HEK293 (cell line): ENCODE data around the gene RAF1.
A peak's percentile ranks its signal among the peaks of the same experiment; 100 is the strongest.

Experiments
- CTCF ChIA-PET: fragments of 350-600 bp; formaldehyde crosslinking; extraction: SDS; loops from one replicate; lab custom pipeline; 2021; ENCODE audit warnings: antibody characterized with exemption; lab: Yijun Ruan, JAX
- POLR2A ChIA-PET: fragments of 300-600 bp; formaldehyde crosslinking; extraction: SDS; loops from one replicate; lab custom pipeline; 2020; ENCODE audit warnings: antibody characterized with exemption, inconsistent platforms; lab: Yijun Ruan, JAX
- H3K27ac ChIP-seq: fragments of 200-500 bp; sonication (Bioruptor generic); 2 replicates; pipeline ENCODE4 v1.5.1; 2014; ENCODE audit warnings: low read depth, low read length, control low read depth, inconsistent platforms; ENCODE audit errors: extremely low read depth
- H3K36me3 ChIP-seq, 2 experiments: fragments of 200-500 bp in 1 of 2; sonication (Bioruptor generic) in 1 of 2; 1 replicate in 1 of 2; 2 replicates in 1 of 2; pipeline ENCODE4 v1.5.1; 2014 to 2017; ENCODE audit warnings: inconsistent platforms in 2 of 2, low read length in 2 of 2; ENCODE audit not compliant: control insufficient read depth in 2 of 2, insufficient read depth in 1 of 2
- H3K4me1 ChIP-seq: fragments of 200-500 bp; sonication (Bioruptor generic); 2 replicates; pipeline ENCODE4 v1.5.1; 2014; ENCODE audit warnings: mild to moderate bottlenecking, low read length, inconsistent platforms; ENCODE audit not compliant: control insufficient read depth, insufficient read depth
- H3K4me3 ChIP-seq: 2 replicates; pipeline ENCODE4 v1.5.1; 2011; ENCODE audit warnings: low read depth, mild to moderate bottlenecking, control low read depth, low read length, moderate library complexity
- H3K9me3 ChIP-seq: fragments of 200-500 bp; sonication (Bioruptor generic); 2 replicates; pipeline ENCODE4 v1.5.1; 2014; ENCODE audit warnings: low read depth, low read length, inconsistent platforms; ENCODE audit not compliant: control insufficient read depth, insufficient read depth
- KLF16 ChIP-seq: fragments of 450-650 bp; formaldehyde crosslinking; IDR thresholded peaks from 2 replicates; pipeline ENCODE4 v1.5.1; 2017; ENCODE audit warnings: missing biosample characterization, missing genetic modification characterization
- KLF8 ChIP-seq: fragments of 450-650 bp; formaldehyde crosslinking; IDR thresholded peaks from 2 replicates; pipeline ENCODE4 v1.5.1; 2016; ENCODE audit warnings: missing biosample characterization, missing genetic modification characterization
- MYNN ChIP-seq: fragments of 450-650 bp; formaldehyde crosslinking; IDR thresholded peaks from 2 replicates; pipeline ENCODE4 v1.5.1; 2016; ENCODE audit warnings: missing biosample characterization, missing genetic modification characterization, borderline replicate concordance
- OVOL3 ChIP-seq: fragments of 450-650 bp; formaldehyde crosslinking; IDR thresholded peaks from 2 replicates; pipeline ENCODE4 v1.5.1; 2016; ENCODE audit warnings: missing biosample characterization, missing genetic modification characterization
- REPIN1 ChIP-seq: fragments of 450-650 bp; formaldehyde crosslinking; IDR thresholded peaks from 2 replicates; pipeline ENCODE4 v1.5.1; 2017; ENCODE audit warnings: missing biosample characterization, missing genetic modification characterization, low read depth
- ZFHX2 ChIP-seq: fragments of 450-650 bp; formaldehyde crosslinking; conservative IDR thresholded peaks from 2 replicates; pipeline ENCODE4 v1.5.1; 2016; ENCODE audit warnings: missing biosample characterization, missing genetic modification characterization
- ZFP69B ChIP-seq: fragments of 450-650 bp; formaldehyde crosslinking; IDR thresholded peaks from 2 replicates; pipeline ENCODE4 v1.5.1; 2016; ENCODE audit warnings: missing biosample characterization, missing genetic modification characterization
- ZIC2 ChIP-seq: fragments of 450-650 bp; formaldehyde crosslinking; IDR thresholded peaks from 2 replicates; pipeline ENCODE4 v1.5.1; 2016; ENCODE audit warnings: missing biosample characterization, missing genetic modification characterization
- ZNF157 ChIP-seq: fragments of 450-650 bp; formaldehyde crosslinking; IDR thresholded peaks from 2 replicates; pipeline ENCODE4 v1.5.1; 2016; ENCODE audit warnings: missing biosample characterization, missing genetic modification characterization
- ZNF16 ChIP-seq: fragments of 450-650 bp; formaldehyde crosslinking; IDR thresholded peaks from 2 replicates; pipeline ENCODE4 v1.5.1; 2016; ENCODE audit warnings: low read depth, missing biosample characterization, missing genetic modification characterization
- ZNF174 ChIP-seq: fragments of 450-650 bp; formaldehyde crosslinking; IDR thresholded peaks from 2 replicates; pipeline ENCODE4 v1.5.0; 2017; ENCODE audit warnings: missing biosample characterization, mild to moderate bottlenecking, missing genetic modification characterization
- ZNF175 ChIP-seq: fragments of 450-650 bp; formaldehyde crosslinking; IDR thresholded peaks from 2 replicates; pipeline ENCODE4 v1.5.1; 2016; ENCODE audit warnings: missing biosample characterization, missing genetic modification characterization
- ZNF24 ChIP-seq: fragments of 450-650 bp; formaldehyde crosslinking; IDR thresholded peaks from 2 replicates; pipeline ENCODE4 v1.5.1; 2016; ENCODE audit warnings: missing biosample characterization, missing genetic modification characterization
- ZNF302 ChIP-seq: fragments of 450-650 bp; formaldehyde crosslinking; IDR thresholded peaks from 2 replicates; pipeline ENCODE4 v1.5.1; 2016; ENCODE audit warnings: missing biosample characterization, missing genetic modification characterization, low read depth
- ZNF324 ChIP-seq: fragments of 450-650 bp; formaldehyde crosslinking; IDR thresholded peaks from 2 replicates; pipeline ENCODE4 v1.5.1; 2016; ENCODE audit warnings: missing biosample characterization, missing genetic modification characterization
- ZNF366 ChIP-seq: fragments of 450-650 bp; formaldehyde crosslinking; conservative IDR thresholded peaks from 2 replicates; pipeline ENCODE4 v1.5.1; 2016; ENCODE audit warnings: missing biosample characterization, missing genetic modification characterization
- ZNF610 ChIP-seq: fragments of 450-650 bp; formaldehyde crosslinking; IDR thresholded peaks from 2 replicates; pipeline ENCODE4 v1.5.1; 2016; ENCODE audit warnings: missing biosample characterization, missing genetic modification characterization, borderline replicate concordance
- ZNF768 ChIP-seq: fragments of 450-650 bp; formaldehyde crosslinking; IDR thresholded peaks from 2 replicates; pipeline ENCODE4 v1.5.1; 2018; ENCODE audit warnings: missing biosample characterization, mild to moderate bottlenecking, missing genetic modification characterization
- ZNF792 ChIP-seq: fragments of 450-650 bp; formaldehyde crosslinking; IDR thresholded peaks from 2 replicates; pipeline ENCODE4 v1.5.1; 2016; ENCODE audit warnings: missing biosample characterization, missing genetic modification characterization
- TF ChIP-seq, protein P1 (sequence below): fragments of 450-650 bp; formaldehyde crosslinking; IDR thresholded peaks from 2 replicates; pipeline ENCODE4 v1.5.1; 2016; ENCODE audit warnings: missing biosample characterization, missing genetic modification characterization
- TF ChIP-seq, protein P2 (sequence below): fragments of 450-650 bp; formaldehyde crosslinking; IDR thresholded peaks from 2 replicates; pipeline ENCODE4 v1.5.1; 2016; ENCODE audit warnings: missing biosample characterization, missing genetic modification characterization
- TF ChIP-seq, protein P3 (sequence below): fragments of 450-650 bp; formaldehyde crosslinking; IDR thresholded peaks from 2 replicates; pipeline ENCODE4 v1.5.1; 2016; ENCODE audit warnings: missing biosample characterization, missing genetic modification characterization
- TF ChIP-seq, protein P4 (sequence below): fragments of 450-650 bp; formaldehyde crosslinking; IDR thresholded peaks from 2 replicates; pipeline ENCODE4 v1.5.1; 2016; ENCODE audit warnings: missing biosample characterization, missing genetic modification characterization
- TF ChIP-seq, protein P5 (sequence below): sonication (generic); formaldehyde crosslinking; IDR thresholded peaks from 2 replicates; pipeline ENCODE4 v1.8.1; 2022; ENCODE audit warnings: mild to moderate bottlenecking, moderate library complexity, missing genetic modification reagents
- TF ChIP-seq, protein P6 (sequence below): fragments of 450-650 bp; IDR thresholded peaks from 2 replicates; pipeline ENCODE4 v1.5.1; 2018; ENCODE audit warnings: missing biosample characterization, mild to moderate bottlenecking, missing genetic modification characterization

Gene RAF1

DNA sequence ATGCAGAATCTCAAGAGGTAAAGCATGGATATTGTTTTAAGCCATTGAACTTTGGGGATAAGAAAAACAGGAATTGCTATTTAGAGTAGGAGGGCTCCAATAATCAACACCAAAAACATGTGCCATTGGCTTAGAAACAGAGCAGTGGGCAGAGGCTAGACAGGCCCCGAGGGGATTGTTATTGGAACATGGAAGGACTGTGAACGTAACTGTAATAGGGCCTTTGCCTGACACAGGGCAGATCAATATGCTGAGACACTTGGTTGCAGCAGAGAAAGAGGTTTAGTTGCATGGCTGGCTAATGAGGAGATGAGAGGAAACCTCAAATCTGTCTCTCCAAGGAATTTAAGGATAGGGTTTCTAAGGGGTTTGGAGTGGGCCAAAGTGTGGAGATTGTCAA, 36.9 kb upstream of the RAF1 start:
- no peak overlapping the region for H3K27ac ChIP-seq
- TF ChIP-seq REPIN1 (tag by site-specific recombination): no peak
- no peak for TF ChIP-seq ZIC2 (tag by site-specific recombination)
- TF ChIP-seq, protein P1, sequence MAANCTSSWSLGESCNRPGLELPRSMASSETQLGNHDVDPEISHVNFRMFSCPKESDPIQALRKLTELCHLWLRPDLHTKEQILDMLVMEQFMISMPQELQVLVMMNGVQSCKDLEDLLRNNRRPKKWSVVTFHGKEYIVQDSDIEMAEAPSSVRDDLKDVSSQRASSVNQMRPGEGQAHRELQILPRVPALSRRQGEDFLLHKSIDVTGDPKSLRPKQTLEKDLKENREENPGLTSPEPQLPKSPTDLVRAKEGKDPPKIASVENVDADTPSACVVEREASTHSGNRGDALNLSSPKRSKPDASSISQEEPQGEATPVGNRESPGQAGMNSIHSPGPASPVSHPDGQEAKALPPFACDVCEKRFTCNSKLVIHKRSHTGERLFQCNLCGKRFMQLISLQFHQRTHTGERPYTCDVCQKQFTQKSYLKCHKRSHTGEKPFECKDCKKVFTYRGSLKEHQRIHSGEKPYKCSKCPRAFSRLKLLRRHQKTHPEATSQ (tag by site-specific recombination): no peak
- no peak for TF ChIP-seq ZNF792 (tag by site-specific recombination)
- no peak overlapping the region for H3K4me3 ChIP-seq
- ChIA-PET POLR2A (no interaction called here), CTCF (no interaction called here)
- no peaks in the 10 kb centered on the region for H3K9me3 ChIP-seq
- no peaks in the 10 kb centered on the region for H3K4me1 ChIP-seq
- H3K36me3 ChIP-seq: no peaks in the 10 kb centered on the region

DNA sequence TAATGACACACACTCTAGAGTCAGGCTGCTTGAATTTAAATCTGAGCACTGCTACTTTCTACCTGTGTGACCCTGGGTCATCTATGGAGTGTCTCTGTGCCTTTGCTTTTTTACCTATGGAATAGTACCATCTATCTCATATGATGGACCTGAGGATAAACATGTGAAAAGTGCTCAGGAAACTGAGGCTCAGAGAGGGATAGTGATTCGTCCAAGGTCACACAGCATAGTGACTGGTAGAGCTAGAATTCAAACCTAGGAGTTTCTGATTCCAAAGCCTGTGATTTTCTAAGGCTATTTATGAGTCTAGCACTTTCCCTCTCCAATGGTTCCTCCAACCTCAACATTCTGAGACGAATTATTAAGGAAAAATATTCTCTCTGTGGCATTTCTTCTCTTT, 32.0 kb upstream of the RAF1 start:
- Histone ChIP-seq H3K27ac (no peak overlapping the region), H3K9me3 (no peaks in the 10 kb centered on the region), H3K36me3 (no peaks in the 10 kb centered on the region), H3K4me3 (no peak overlapping the region), H3K4me1 (no peaks in the 10 kb centered on the region)
- ChIA-PET CTCF (interaction anchor here (0.6 to 3.5 kb wide), 5 partner anchors 10 to 184 kb away, joined by 3 to 17 read pairs (median 3); no protein-coding TSS in a partner anchor), POLR2A (no interaction called here)
- TF ChIP-seq ZFHX2 (tag by site-specific recombination) (no peak), ZNF768 (peak; percentile 95), ZNF157 (tag by site-specific recombination) (no peak)
- TF ChIP-seq, protein P2, sequence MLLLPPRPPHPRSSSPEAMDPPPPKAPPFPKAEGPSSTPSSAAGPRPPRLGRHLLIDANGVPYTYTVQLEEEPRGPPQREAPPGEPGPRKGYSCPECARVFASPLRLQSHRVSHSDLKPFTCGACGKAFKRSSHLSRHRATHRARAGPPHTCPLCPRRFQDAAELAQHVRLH (tag by site-specific recombination): peak; percentile 54; the same call in 1 of the 2 replicates
- TF ChIP-seq, protein P3, sequence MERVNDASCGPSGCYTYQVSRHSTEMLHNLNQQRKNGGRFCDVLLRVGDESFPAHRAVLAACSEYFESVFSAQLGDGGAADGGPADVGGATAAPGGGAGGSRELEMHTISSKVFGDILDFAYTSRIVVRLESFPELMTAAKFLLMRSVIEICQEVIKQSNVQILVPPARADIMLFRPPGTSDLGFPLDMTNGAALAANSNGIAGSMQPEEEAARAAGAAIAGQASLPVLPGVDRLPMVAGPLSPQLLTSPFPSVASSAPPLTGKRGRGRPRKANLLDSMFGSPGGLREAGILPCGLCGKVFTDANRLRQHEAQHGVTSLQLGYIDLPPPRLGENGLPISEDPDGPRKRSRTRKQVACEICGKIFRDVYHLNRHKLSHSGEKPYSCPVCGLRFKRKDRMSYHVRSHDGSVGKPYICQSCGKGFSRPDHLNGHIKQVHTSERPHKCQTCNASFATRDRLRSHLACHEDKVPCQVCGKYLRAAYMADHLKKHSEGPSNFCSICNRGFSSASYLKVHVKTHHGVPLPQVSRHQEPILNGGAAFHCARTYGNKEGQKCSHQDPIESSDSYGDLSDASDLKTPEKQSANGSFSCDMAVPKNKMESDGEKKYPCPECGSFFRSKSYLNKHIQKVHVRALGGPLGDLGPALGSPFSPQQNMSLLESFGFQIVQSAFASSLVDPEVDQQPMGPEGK (tag by site-specific recombination): no peak

DNA sequence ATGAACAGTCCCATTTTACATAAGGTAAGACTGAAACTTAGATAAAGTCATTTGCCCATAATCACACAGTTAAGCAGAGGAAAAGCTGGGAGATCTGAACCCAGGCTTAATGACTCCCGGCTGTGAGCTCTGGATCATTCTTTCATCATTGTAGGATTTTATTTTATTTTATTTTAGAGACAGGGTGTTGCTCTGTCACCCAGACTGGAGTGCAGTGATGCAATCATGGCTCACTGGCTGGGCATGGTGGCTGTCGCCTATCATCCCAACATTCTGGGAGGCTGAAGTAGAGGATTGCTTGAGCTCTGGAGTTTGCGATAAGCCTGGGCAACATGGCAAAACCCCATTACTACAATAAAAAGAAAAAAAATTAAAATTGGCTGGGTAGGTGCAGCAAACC, 31.2 kb upstream of the RAF1 start:
- Histone ChIP-seq H3K9me3 (no peaks in the 10 kb centered on the region), H3K36me3 (no peaks in the 10 kb centered on the region), H3K4me3 (no peak overlapping the region), H3K4me1 (no peaks in the 10 kb centered on the region), H3K27ac (no peak overlapping the region)
- CTCF ChIA-PET: interaction anchor here (0.6 to 3.5 kb wide), 5 partner anchors 11 to 103 kb away, joined by 3 to 17 read pairs (median 4); no protein-coding TSS in a partner anchor
- POLR2A ChIA-PET: no interaction called here
- no peak for TF ChIP-seq ZNF16 (tag by site-specific recombination)
- TF ChIP-seq ZNF610 (tag by site-specific recombination): no peak
- TF ChIP-seq KLF16 (tag by site-specific recombination): no peak
- TF ChIP-seq MYNN: no peak
- TF ChIP-seq ZNF175 (tag by site-specific recombination): no peak
- no peak for TF ChIP-seq KLF8 (tag by site-specific recombination)
- TF ChIP-seq, protein P4, sequence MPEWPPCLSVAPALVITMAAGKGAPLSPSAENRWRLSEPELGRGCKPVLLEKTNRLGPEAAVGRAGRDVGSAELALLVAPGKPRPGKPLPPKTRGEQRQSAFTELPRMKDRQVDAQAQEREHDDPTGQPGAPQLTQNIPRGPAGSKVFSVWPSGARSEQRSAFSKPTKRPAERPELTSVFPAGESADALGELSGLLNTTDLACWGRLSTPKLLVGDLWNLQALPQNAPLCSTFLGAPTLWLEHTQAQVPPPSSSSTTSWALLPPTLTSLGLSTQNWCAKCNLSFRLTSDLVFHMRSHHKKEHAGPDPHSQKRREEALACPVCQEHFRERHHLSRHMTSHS: no peak
- no peak for TF ChIP-seq ZFP69B (tag by site-specific recombination)
- no peak for TF ChIP-seq ZNF174 (tag by site-specific recombination)
- TF ChIP-seq OVOL3: no peak
- no peak for TF ChIP-seq ZNF24 (tag by site-specific recombination)
- TF ChIP-seq, protein P5, sequence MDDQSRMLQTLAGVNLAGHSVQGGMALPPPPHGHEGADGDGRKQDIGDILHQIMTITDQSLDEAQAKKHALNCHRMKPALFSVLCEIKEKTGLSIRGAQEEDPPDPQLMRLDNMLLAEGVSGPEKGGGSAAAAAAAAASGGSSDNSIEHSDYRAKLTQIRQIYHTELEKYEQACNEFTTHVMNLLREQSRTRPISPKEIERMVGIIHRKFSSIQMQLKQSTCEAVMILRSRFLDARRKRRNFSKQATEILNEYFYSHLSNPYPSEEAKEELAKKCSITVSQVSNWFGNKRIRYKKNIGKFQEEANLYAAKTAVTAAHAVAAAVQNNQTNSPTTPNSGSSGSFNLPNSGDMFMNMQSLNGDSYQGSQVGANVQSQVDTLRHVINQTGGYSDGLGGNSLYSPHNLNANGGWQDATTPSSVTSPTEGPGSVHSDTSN (CRISPR knock-in tag): no peak
- TF ChIP-seq ZNF324 (tag by site-specific recombination): no peak
- TF ChIP-seq ZNF302 (tag by site-specific recombination): no peak
- TF ChIP-seq, protein P6, sequence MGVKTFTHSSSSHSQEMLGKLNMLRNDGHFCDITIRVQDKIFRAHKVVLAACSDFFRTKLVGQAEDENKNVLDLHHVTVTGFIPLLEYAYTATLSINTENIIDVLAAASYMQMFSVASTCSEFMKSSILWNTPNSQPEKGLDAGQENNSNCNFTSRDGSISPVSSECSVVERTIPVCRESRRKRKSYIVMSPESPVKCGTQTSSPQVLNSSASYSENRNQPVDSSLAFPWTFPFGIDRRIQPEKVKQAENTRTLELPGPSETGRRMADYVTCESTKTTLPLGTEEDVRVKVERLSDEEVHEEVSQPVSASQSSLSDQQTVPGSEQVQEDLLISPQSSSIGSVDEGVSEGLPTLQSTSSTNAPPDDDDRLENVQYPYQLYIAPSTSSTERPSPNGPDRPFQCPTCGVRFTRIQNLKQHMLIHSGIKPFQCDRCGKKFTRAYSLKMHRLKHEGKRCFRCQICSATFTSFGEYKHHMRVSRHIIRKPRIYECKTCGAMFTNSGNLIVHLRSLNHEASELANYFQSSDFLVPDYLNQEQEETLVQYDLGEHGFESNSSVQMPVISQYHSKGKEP: no peak
- no peak for TF ChIP-seq ZNF366 (tag by site-specific recombination)
